ENCODE data around the gene ITGBL1.

The ITGBL1 gene, protein sequence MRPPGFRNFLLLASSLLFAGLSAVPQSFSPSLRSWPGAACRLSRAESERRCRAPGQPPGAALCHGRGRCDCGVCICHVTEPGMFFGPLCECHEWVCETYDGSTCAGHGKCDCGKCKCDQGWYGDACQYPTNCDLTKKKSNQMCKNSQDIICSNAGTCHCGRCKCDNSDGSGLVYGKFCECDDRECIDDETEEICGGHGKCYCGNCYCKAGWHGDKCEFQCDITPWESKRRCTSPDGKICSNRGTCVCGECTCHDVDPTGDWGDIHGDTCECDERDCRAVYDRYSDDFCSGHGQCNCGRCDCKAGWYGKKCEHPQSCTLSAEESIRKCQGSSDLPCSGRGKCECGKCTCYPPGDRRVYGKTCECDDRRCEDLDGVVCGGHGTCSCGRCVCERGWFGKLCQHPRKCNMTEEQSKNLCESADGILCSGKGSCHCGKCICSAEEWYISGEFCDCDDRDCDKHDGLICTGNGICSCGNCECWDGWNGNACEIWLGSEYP

DNA sequence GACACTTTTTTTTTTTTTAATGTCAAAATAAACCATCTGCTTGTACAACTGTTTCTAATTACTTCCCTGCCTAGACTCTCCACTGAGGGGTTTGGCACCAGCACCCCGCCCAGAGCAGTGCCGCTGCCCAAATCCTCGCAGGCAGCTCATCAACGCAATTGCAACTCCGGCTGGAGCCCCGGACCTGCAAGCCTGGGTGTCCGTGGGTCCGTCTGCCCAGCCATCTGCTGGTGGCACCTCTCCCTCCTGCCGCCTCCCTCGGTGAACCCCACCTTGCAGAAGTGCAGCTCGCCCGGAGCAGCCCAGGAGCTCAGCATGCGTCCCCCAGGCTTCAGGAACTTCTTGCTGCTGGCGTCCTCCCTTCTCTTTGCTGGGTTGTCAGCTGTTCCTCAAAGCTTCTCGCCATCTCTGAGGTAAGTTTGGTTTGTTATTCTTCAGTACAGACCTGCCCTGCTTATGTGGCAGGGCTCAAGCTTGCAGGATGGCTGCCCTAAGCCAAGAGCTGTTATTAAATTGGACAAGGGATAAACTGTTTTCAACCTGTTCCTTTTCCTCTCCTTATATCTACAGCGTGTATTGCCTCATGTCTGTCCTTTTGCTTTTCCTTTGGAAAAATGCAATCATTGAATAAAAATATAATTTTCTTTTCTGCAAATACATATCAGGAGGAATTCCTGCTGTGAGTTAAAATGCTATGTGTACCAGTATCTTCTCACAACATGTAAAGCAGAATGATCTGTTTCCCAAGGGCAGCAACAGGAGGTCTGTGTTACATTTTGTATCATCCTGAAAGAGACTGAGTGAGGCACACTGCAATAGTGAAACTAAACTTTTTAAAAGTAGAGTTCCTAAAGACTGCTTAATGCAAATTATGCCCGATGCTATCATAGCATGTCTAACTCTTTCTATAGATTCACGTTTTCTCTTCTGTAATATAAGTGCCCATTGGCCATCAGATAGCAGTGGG lies at the start of gene ITGBL1:
Gene ITGBL1, plus strand, starts transcription at position 157 of the 967 bp plus-strand sequence. Its CDS starts 159 bp downstream, at position 316.
- DNase-seq (ENCODE audit: low read depth, low spot score), result peak; percentile 52
- in situ Hi-C loops (cut with HindIII; ENCODE audit: low sequenced_read_pairs), result no loop called here
- H3K4me3 ChIP-seq (ENCODE audit: low read depth, low read length), result peak within 1 kb of the TSS; percentile 43
- TF ChIP-seq, protein P1, sequence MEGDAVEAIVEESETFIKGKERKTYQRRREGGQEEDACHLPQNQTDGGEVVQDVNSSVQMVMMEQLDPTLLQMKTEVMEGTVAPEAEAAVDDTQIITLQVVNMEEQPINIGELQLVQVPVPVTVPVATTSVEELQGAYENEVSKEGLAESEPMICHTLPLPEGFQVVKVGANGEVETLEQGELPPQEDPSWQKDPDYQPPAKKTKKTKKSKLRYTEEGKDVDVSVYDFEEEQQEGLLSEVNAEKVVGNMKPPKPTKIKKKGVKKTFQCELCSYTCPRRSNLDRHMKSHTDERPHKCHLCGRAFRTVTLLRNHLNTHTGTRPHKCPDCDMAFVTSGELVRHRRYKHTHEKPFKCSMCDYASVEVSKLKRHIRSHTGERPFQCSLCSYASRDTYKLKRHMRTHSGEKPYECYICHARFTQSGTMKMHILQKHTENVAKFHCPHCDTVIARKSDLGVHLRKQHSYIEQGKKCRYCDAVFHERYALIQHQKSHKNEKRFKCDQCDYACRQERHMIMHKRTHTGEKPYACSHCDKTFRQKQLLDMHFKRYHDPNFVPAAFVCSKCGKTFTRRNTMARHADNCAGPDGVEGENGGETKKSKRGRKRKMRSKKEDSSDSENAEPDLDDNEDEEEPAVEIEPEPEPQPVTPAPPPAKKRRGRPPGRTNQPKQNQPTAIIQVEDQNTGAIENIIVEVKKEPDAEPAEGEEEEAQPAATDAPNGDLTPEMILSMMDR (IDR thresholded peaks at IDR 0.05; ENCODE audit: low read depth, low read length), result no peak

- H3K4me3 ChIP-seq (ENCODE audit: low read depth, low read length), result no peak overlapping the region
- DNase-seq (ENCODE audit: low read depth, low spot score), result no peak
- in situ Hi-C loops (cut with HindIII; ENCODE audit: low sequenced_read_pairs), result no loop called here
- TF ChIP-seq, protein P1 (IDR thresholded peaks at IDR 0.05; ENCODE audit: low read depth, low read length), result no peak
These were observed 45.7 kb upstream of the ITGBL1 start for GRCh38 chr13:101406791-101407190.

DNA sequence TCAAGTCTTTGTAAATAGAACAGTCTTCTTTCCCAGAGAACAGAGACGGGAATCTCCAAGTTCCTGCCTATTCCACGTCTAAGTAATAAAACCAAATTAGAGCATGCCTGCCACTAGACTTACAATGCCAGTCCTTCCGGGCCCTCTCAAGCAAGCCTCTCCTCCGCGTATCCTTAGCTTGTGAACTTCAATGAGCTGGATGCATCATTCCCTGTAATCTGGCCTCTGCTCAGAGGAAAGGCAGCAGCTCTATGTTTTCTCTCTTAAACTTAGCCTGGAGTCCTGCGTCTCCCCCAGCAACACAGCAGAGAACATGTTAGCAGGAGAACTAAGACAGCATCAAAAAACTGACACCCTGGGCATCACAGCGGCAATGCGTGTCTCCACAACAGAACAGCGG lies 44.3 kb upstream of the ITGBL1 start:
- TF ChIP-seq, protein P1 (IDR thresholded peaks at IDR 0.05; ENCODE audit: low read depth, low read length), result no peak
- H3K4me3 ChIP-seq (ENCODE audit: low read depth, low read length), result no peak overlapping the region
- DNase-seq (ENCODE audit: low read depth, low spot score), result no peak
- in situ Hi-C loops (cut with HindIII; ENCODE audit: low sequenced_read_pairs), result no loop called here

- in situ Hi-C loops (cut with HindIII; ENCODE audit: low sequenced_read_pairs), result no loop called here
- TF ChIP-seq, protein P1 (IDR thresholded peaks at IDR 0.05; ENCODE audit: low read depth, low read length), result no peak
- DNase-seq (ENCODE audit: low read depth, low spot score), result no peak
- H3K4me3 ChIP-seq (ENCODE audit: low read depth, low read length), result no peak overlapping the region
These were observed 43.4 kb upstream of the ITGBL1 start for GRCh38 chr13:101408992-101409656.

- TF ChIP-seq, protein P1 (IDR thresholded peaks at IDR 0.05; ENCODE audit: low read depth, low read length), result no peak
- no peak for DNase-seq (ENCODE audit: low read depth, low spot score)
- no peak overlapping the region for H3K4me3 ChIP-seq (ENCODE audit: low read depth, low read length)
- in situ Hi-C loops (cut with HindIII; ENCODE audit: low sequenced_read_pairs), result no loop called here
These were observed 40.4 kb upstream of the ITGBL1 start for GRCh38 chr13:101412076-101412475.

Data from astrocyte of the spinal cord (primary cell).